ENCODE results near the gene NFE2L1.
A peak's percentile ranks its signal among the peaks of the same experiment; 100 is the strongest.

NFE2L1 gene

GRCh38 chr17:48024149-48025039 is 23.8 kb upstream of the NFE2L1 start:
- H3K27ac ChIP-seq = peak overlapping the region; percentile 76
- TF ChIP-seq ZFX (IDR thresholded peaks at IDR 0.05; ENCODE audit: borderline replicate concordance) = no peak
- peak; percentile 26; the same call in 1 of the 2 replicates for TF ChIP-seq CTCF (IDR thresholded peaks at IDR 0.05)

- H3K27ac ChIP-seq = peak overlapping the region; percentile 76
Observed at GRCh38 chr17:48025040-48025903, 22.9 kb upstream of the NFE2L1 start.

GRCh38 chr17:48025904-48026501 is 22.2 kb upstream of the NFE2L1 start:
- H3K27ac ChIP-seq = peak overlapping the region; percentile 76
- TF ChIP-seq ZFX (IDR thresholded peaks at IDR 0.05; ENCODE audit: borderline replicate concordance) (no peak), CTCF (IDR thresholded peaks at IDR 0.05) (no peak)

More at GRCh38 chr17:48025040-48025903, 22.9 kb upstream of the NFE2L1 start:
- TF ChIP-seq ZFX (IDR thresholded peaks at IDR 0.05; ENCODE audit: borderline replicate concordance) (no peak), CTCF (IDR thresholded peaks at IDR 0.05) (peak; percentile 83)

GRCh38 chr17:48026502-48027321 is 21.4 kb upstream of the NFE2L1 start:
- H3K27ac ChIP-seq = peak overlapping the region; percentile 76; the same call in 1 of the 2 replicates
- peak; percentile 93 for TF ChIP-seq CTCF (IDR thresholded peaks at IDR 0.05)
- no peak for TF ChIP-seq ZFX (IDR thresholded peaks at IDR 0.05; ENCODE audit: borderline replicate concordance)

GRCh38 chr17:48027322-48027981 is 20.7 kb upstream of the NFE2L1 start:
- no peak overlapping the region for H3K27ac ChIP-seq
- TF ChIP-seq ZFX (IDR thresholded peaks at IDR 0.05; ENCODE audit: borderline replicate concordance) = no peak
- TF ChIP-seq CTCF (IDR thresholded peaks at IDR 0.05) = no peak

- TF ChIP-seq CTCF (IDR thresholded peaks at IDR 0.05) (no peak), ZFX (IDR thresholded peaks at IDR 0.05; ENCODE audit: borderline replicate concordance) (no peak)
- no peak overlapping the region for H3K27ac ChIP-seq
Observed at GRCh38 chr17:48028736-48029135, 19.4 kb upstream of the NFE2L1 start.

All from 22Rv1 (cell line).